Measurements from ENCODE around the gene LARP6. TPM values are rescaled to one million over a fixed set of nuclear protein-coding genes. Genes with fewer than 3 reads are reported as not detected.
A peak's percentile ranks its signal among the peaks of the same experiment; 100 is the strongest.

Gene LARP6
- total and polyA plus RNA-seq, 8 donors, result 9.8 to 127 (median 14.1) TPM

DNA sequence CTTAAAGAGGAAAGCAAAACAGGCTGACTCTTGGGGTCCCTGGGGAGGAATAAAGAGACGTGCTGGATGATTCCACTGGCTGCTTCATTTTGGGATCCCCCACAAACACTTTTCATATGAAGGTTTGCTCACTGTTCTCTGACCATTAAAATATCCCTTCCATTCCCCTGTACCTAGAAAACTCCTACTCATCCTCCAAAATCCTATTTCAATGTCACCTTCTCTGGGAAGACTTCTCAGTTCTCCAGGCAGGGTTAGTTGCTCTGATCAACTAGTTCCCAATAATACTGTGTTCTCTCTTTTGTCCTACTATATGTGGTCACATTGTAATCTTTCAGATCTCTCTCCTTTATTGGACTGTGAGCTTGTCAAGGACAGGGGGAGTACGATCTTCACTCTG is 19.0 kb downstream of the LARP6 start:
- Histone ChIP-seq H3K27me3 (no peaks in the 10 kb centered on the region), H3K4me1 (peaks cover 13 to 38% (median 21%) of the 10 kb centered on the region in 4 donors), H3K4me3 (no peak overlapping the region), H3K36me3 (peaks cover 8 to 54% (median 31%) of the 10 kb centered on the region in 4 donors), H3K9me3 (no peaks in the 10 kb centered on the region), H3K27ac (peak overlapping the region in 3 of 5 donors; percentile 1 to 67 (median 47))
- intact Hi-C loops (cut with DNase I; ENCODE audit: low total_unique reads), result no loop called here
- no peak for DNase-seq
- WGBS, 5 donors, result 83 to 90% (median 87%) methylated on average over 2 of the region's 2 CpGs
- TF ChIP-seq POLR2AphosphoS5 (IDR thresholded peaks at IDR 0.05) (no peak), EP300 (IDR thresholded peaks at IDR 0.05) (no peak), POLR2A (IDR thresholded peaks at IDR 0.05) (no peak), CTCF (IDR thresholded peaks at IDR 0.05) (no peak)

GRCh38 chr15:70833861-70834765 is 19.8 kb downstream of the LARP6 start:
- H3K4me3 ChIP-seq, result no peak overlapping the region
- TF ChIP-seq POLR2A (IDR thresholded peaks at IDR 0.05) (no peak), POLR2AphosphoS5 (IDR thresholded peaks at IDR 0.05) (no peak), CTCF (IDR thresholded peaks at IDR 0.05) (no peak), EP300 (IDR thresholded peaks at IDR 0.05) (no peak)
- H3K4me1 ChIP-seq, result peaks cover 13 to 44% (median 29%) of the 10 kb centered on the region in 4 donors
- 51 to 63% (median 60%) methylated on average over 9 of the region's 9 CpGs for WGBS, 5 donors
- intact Hi-C loops (cut with DNase I; ENCODE audit: low total_unique reads), result no loop called here
- peak in 1 of 2 donors; percentile 75 for DNase-seq
- peaks cover 8 to 54% (median 31%) of the 10 kb centered on the region in 4 donors for H3K36me3 ChIP-seq
- H3K27me3 ChIP-seq, result no peaks in the 10 kb centered on the region
- H3K9me3 ChIP-seq, result no peaks in the 10 kb centered on the region
- H3K27ac ChIP-seq, result peak overlapping the region in 3 of 5 donors; percentile 45 to 67 (median 51)

DNA sequence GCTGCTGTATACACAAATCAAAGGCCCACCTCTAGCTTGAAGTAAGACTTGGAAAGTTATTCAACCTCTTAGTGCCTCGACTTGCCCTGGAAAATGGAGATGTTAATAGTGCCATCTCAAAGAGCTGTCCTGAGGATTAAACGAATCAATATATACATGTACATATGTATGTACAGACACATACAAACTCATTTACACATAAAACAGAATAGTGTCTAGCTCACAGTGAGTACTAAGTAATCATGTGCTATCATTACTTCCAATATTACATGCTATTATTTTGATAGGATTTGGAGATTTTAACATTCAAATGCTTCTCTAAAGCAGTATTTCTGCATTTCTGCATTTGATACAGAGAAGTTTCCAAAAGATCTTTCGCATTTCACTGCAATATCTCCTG is 20.5 kb downstream of the LARP6 start:
- Histone ChIP-seq H3K4me1 (peaks cover 13 to 44% (median 32%) of the 10 kb centered on the region in 4 donors), H3K9me3 (no peaks in the 10 kb centered on the region), H3K27me3 (no peaks in the 10 kb centered on the region), H3K36me3 (peaks cover 8 to 54% (median 31%) of the 10 kb centered on the region in 4 donors), H3K27ac (peak overlapping the region in 2 of 5 donors; percentile 45 to 67), H3K4me3 (no peak overlapping the region)
- DNase-seq, result no peak
- intact Hi-C loops (cut with DNase I; ENCODE audit: low total_unique reads), result no loop called here
- TF ChIP-seq POLR2A (IDR thresholded peaks at IDR 0.05) (no peak), EP300 (IDR thresholded peaks at IDR 0.05) (no peak), CTCF (IDR thresholded peaks at IDR 0.05) (no peak), POLR2AphosphoS5 (IDR thresholded peaks at IDR 0.05) (no peak)
- 84 to 98% (median 91%) methylated on average over 3 of the region's 3 CpGs for WGBS, 5 donors

GRCh38 chr15:70832176-70832575 is 21.8 kb downstream of the LARP6 start:
- intact Hi-C loops (cut with DNase I; ENCODE audit: low total_unique reads), result no loop called here
- no peak for DNase-seq
- 93 to 97% (median 95%) methylated on average over 17 to 20 of the region's 20 CpGs for WGBS, 5 donors
- Histone ChIP-seq H3K4me3 (no peak overlapping the region), H3K9me3 (no peaks in the 10 kb centered on the region), H3K27ac (no peak overlapping the region), H3K4me1 (peaks cover 13 to 44% (median 32%) of the 10 kb centered on the region in 4 donors), H3K27me3 (no peaks in the 10 kb centered on the region), H3K36me3 (peaks cover 8 to 54% (median 31%) of the 10 kb centered on the region in 4 donors)
- TF ChIP-seq POLR2AphosphoS5 (IDR thresholded peaks at IDR 0.05) (no peak), CTCF (IDR thresholded peaks at IDR 0.05) (no peak), EP300 (IDR thresholded peaks at IDR 0.05) (no peak), POLR2A (IDR thresholded peaks at IDR 0.05) (no peak)

Data from stomach (tissue), 9 donors.